OCI-LY7 (cell line): ENCODE data around the gene DENND5B. TPM values are rescaled to one million over a fixed set of nuclear protein-coding genes. Genes with fewer than 3 reads are reported as not detected.

Source experiments
- BruUV-seq: library from RNA; stranded (reverse); fragments of 400-500 nt; replicated peaks from 2 replicates; lab custom pipeline; 2021; lab: Mats Ljungman, UMichigan
- CTCF ChIA-PET: fragments of 300-600 bp; sonication (Branson Sonifier 250); formaldehyde crosslinking; loops from one replicate; lab custom pipeline; 2022; ENCODE audit warnings: antibody characterized with exemption; ENCODE audit not compliant: unreplicated experiment; lab: Charles Lee
- POLR2A ChIA-PET: fragments of 300-600 bp; sonication (Branson Sonifier 250); formaldehyde crosslinking; loops from one replicate; lab custom pipeline; 2022; ENCODE audit warnings: antibody characterized with exemption; lab: Charles Lee
- DNase-seq: peaks from one replicate; pipeline ENCODE4 v3.0.0-alpha.2; 2015; ENCODE audit warnings: low spot score
- H2AFZ ChIP-seq: fragments of 200-600 bp; sonication (generic), shearing (Covaris generic); 2 replicates; pipeline ENCODE4 v1.6.1; 2014; ENCODE audit warnings: mild to moderate bottlenecking, antibody characterized with exemption, low read length, moderate library complexity
- H3K27ac ChIP-seq: fragments of 200-600 bp; sonication (generic); 2 replicates; pipeline ENCODE4 v1.5.1; 2014; ENCODE audit warnings: mixed run types, low read depth, mild to moderate bottlenecking, moderate library complexity, low read length, inconsistent platforms; ENCODE audit not compliant: poor library complexity, severe bottlenecking
- H3K36me3 ChIP-seq: fragments of 200-600 bp; sonication (generic); 2 replicates; pipeline ENCODE4 v1.6.1; 2014; ENCODE audit warnings: mild to moderate bottlenecking, antibody characterized with exemption, low read length, moderate library complexity, mixed read lengths; ENCODE audit not compliant: insufficient read depth
- H3K4me1 ChIP-seq: fragments of 200-600 bp; sonication (generic); 2 replicates; pipeline ENCODE4 v1.5.1; 2014; ENCODE audit warnings: mild to moderate bottlenecking, low read length; ENCODE audit not compliant: insufficient read depth, poor library complexity, severe bottlenecking
- H3K4me2 ChIP-seq: fragments of 200-600 bp; sonication (generic); 2 replicates; pipeline ENCODE4 v1.6.1; 2014; ENCODE audit warnings: mild to moderate bottlenecking, low read length
- H3K4me3 ChIP-seq: fragments of 200-600 bp; sonication (generic); 2 replicates; pipeline ENCODE4 v1.5.1; 2014; ENCODE audit warnings: mild to moderate bottlenecking, low read depth, low read length; ENCODE audit not compliant: poor library complexity, severe bottlenecking
- H3K79me2 ChIP-seq: fragments of 200-600 bp; sonication (generic); 2 replicates; pipeline ENCODE4 v1.6.1; 2016; ENCODE audit warnings: low read depth, mild to moderate bottlenecking, low read length, moderate library complexity, mixed read lengths; ENCODE audit not compliant: insufficient read depth
- H3K9me2 ChIP-seq: fragments of 200-600 bp; sonication (generic); 2 replicates; pipeline ENCODE4 v1.6.1; 2016; ENCODE audit warnings: mild to moderate bottlenecking, low read length, mixed read lengths; ENCODE audit not compliant: insufficient read depth
- H3K9me3 ChIP-seq: fragments of 200-600 bp; sonication (generic); 2 replicates; pipeline ENCODE4 v1.6.1; 2014; ENCODE audit warnings: mild to moderate bottlenecking, mixed run types, low read length, mixed read lengths
- H4K20me1 ChIP-seq: fragments of 200-600 bp; sonication (generic); 2 replicates; pipeline ENCODE4 v1.6.1; 2014; ENCODE audit warnings: mild to moderate bottlenecking, antibody characterized with exemption, low read length, moderate library complexity, mixed read lengths; ENCODE audit not compliant: insufficient read depth
- CTCF ChIP-seq: fragments of 200-600 bp; sonication (generic); conservative IDR thresholded peaks from 2 replicates; pipeline ENCODE4 v1.5.1; 2014; ENCODE audit warnings: mild to moderate bottlenecking, antibody characterized with exemption, low read length, moderate library complexity, mixed read lengths
- EZH2phosphoT487 ChIP-seq: fragments of 200-600 bp; sonication (generic); IDR thresholded peaks from 2 replicates; pipeline ENCODE4 v1.6.1; 2018; ENCODE audit warnings: low read depth, borderline replicate concordance, mild to moderate bottlenecking, mixed run types, antibody characterized with exemption, low read length, moderate library complexity, mixed read lengths
- intact Hi-C: fragments of 100-400 bp; cut with micrococcal nuclease; formaldehyde crosslinking; loops from one replicate; pipeline ENCODE4 v1.10.0; 2022; ENCODE audit not compliant: unreplicated experiment
- total RNA-seq, 2 experiments: library from RNA; depleted of rRNA in 1 of 2; stranded (reverse); fragments of >200 nt in 1 of 2; shearing (Covaris generic) in 1 of 2; gene quantifications; 2 replicates each; pipeline ENCODE4 v1.2.3, GENCODE V29; 2014 to 2022

DENND5B gene
- total RNA-seq, 2 experiments from 2014 or later: 23.1 to 38.9 TPM

- Histone ChIP-seq H2AFZ (peak overlapping the region; percentile 93), H4K20me1 (no peaks in the 10 kb centered on the region), H3K27ac (peak overlapping the region; percentile 25), H3K79me2 (no peaks in the 10 kb centered on the region), H3K4me1 (peaks cover 22% of the 10 kb centered on the region), H3K36me3 (no peaks in the 10 kb centered on the region), H3K4me3 (no peak overlapping the region), H3K9me3 (no peaks in the 10 kb centered on the region), H3K9me2 (no peaks in the 10 kb centered on the region), H3K4me2 (peak overlapping the region; percentile 48)
- BruUV-seq: no TSS peak
- ChIA-PET POLR2A (interaction anchor here (1.0 to 1.4 kb wide), 7 partner anchors 13 to 274 kb away, joined by 3 to 6 read pairs (median 4); no protein-coding TSS in a partner anchor), CTCF (interaction anchor here (0.5 to 1.7 kb wide), 3 partner anchors 18 to 92 kb away, joined by 4 to 9 read pairs (median 4); no protein-coding TSS in a partner anchor)
- intact Hi-C loops: loop anchor here (1.0 to 2.0 kb wide), 3 partner anchors 37 to 109 kb away; partner anchors contain the start of gene SINHCAF
- no peak for TF ChIP-seq CTCF
- TF ChIP-seq EZH2phosphoT487: no peak
- peak; percentile 27 for DNase-seq
These were observed 227.5 kb downstream of the DENND5B start for GRCh38 chr12:31363416-31363809.

- BruUV-seq: no TSS peak
- H3K79me2 ChIP-seq: no peaks in the 10 kb centered on the region
- H4K20me1 ChIP-seq: no peaks in the 10 kb centered on the region
- intact Hi-C loops: loop anchor here (1.0 to 2.0 kb wide), 3 partner anchors 36 to 108 kb away; partner anchors contain the start of gene SINHCAF
- peak; percentile 54; the same call in 1 of the 2 replicates for TF ChIP-seq CTCF
- no peak for TF ChIP-seq EZH2phosphoT487
- no peaks in the 10 kb centered on the region for H3K9me3 ChIP-seq
- CTCF ChIA-PET: interaction anchor here (0.5 to 1.7 kb wide), 3 partner anchors 18 to 91 kb away, joined by 4 to 9 read pairs (median 4); no protein-coding TSS in a partner anchor
- POLR2A ChIA-PET: interaction anchor here (0.6 to 1.4 kb wide), 11 partner anchors 13 to 960 kb away, joined by 3 to 6 read pairs (median 4); no protein-coding TSS in a partner anchor
- H3K4me3 ChIP-seq: peak overlapping the region; percentile 13
- DNase-seq: peak; percentile 79
- H3K36me3 ChIP-seq: no peaks in the 10 kb centered on the region
- no peaks in the 10 kb centered on the region for H3K9me2 ChIP-seq
- H3K27ac ChIP-seq: peak overlapping the region; percentile 25
- peaks cover 22% of the 10 kb centered on the region for H3K4me1 ChIP-seq
- H3K4me2 ChIP-seq: peak overlapping the region; percentile 48
- peak overlapping the region; percentile 93 for H2AFZ ChIP-seq
These were observed 228.0 kb downstream of the DENND5B start for GRCh38 chr12:31362759-31363415.
